ENCODE results near the gene CORO7.

DNA sequence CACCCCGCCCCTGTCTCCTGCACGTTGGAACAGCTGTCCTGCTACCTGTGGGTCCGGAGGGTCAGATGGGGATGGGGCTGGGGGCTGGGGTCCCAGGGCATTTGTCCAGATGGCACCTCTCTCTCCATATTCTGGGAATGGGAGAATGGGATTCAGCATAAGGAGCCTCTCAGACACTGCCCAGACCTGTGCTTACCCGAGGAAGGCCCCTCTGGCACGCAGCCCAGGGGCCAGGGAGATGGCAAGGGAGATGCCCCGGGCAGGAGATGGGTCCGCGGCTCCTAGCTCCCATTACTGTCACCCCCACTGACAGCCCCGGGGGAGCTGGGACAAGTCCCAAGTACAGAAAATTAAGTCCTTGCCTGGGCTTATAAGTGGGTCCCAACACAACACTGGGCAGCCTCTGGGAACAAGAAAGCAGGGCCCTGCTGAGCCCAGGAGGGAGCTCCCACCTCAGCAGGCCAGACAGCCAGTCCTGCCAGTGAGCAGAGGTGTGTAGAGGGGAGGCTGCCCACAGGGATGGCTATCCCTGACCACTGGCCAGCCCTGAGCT, 43.0 kb downstream of the CORO7 start:
- TF ChIP-seq POLR2AphosphoS5 (IDR thresholded peaks at IDR 0.05; ENCODE audit: borderline replicate concordance, low read depth, low read length): no peak
- no peak for TF ChIP-seq EZH2 (IDR thresholded peaks at IDR 0.05)
- no peak for TF ChIP-seq FOXP2 (optimal IDR thresholded peaks at IDR 0.05; ENCODE audit: control extremely low read depth, extremely low read length, insufficient read depth)

All from SK-N-MC (cell line).